Thyroid gland (tissue), 4 donors: ENCODE data around the gene GALNS. TPM values are rescaled to one million over a fixed set of nuclear protein-coding genes. Genes with fewer than 3 reads are reported as not detected.

ENCODE experiments used
- DNase-seq, 2 donors: peaks; one replicate each; pipeline ENCODE4 v3.0.0-alpha.2; 2019
- H3K27ac ChIP-seq, 3 donors: fragments of 200-600 bp; sonication (generic); 1 replicate in 2 of 3; 2 replicates in 1 of 3; pipeline ENCODE4 v1.5.1; 2016 to 2019; ENCODE audit warnings: mild to moderate bottlenecking in 1 of 3, moderate library complexity in 1 of 3
- H3K27me3 ChIP-seq: fragments of 200-600 bp; sonication (generic); one replicate; pipeline ENCODE4 v1.5.1; 2019
- H3K36me3 ChIP-seq, 2 donors: fragments of 200-600 bp; sonication (generic); one replicate each; pipeline ENCODE4 v1.5.1; 2016 to 2019
- H3K4me1 ChIP-seq, 2 donors: fragments of 200-600 bp; sonication (generic); one replicate each; pipeline ENCODE4 v1.5.1; 2017 to 2019
- H3K4me3 ChIP-seq, 3 donors: fragments of 200-600 bp; sonication (generic); replicated peaks in 1 of 3; 1 replicate in 2 of 3; 2 replicates in 1 of 3; pipeline ENCODE4 v1.5.1; 2016; ENCODE audit warnings: mild to moderate bottlenecking in 1 of 3
- H3K9me3 ChIP-seq: fragments of 200-600 bp; sonication (generic); one replicate; pipeline ENCODE4 v1.5.1; 2017
- POLR2A ChIP-seq, 2 donors: fragments of 450-650 bp; IDR thresholded peaks; one replicate each; pipeline ENCODE4 v1.6.1; 2017; ENCODE audit warnings: antibody characterized with exemption in 2 of 2, mild to moderate bottlenecking in 2 of 2, moderate library complexity in 1 of 2
- WGBS, 2 donors: methylation state at CpG; one replicate each; pipeline ENCODE4 v1.1.5; 2017; 5-methylcytosine and 5-hydroxymethylcytosine counted together
- intact Hi-C: fragments of 100-400 bp; cut with DNase I; formaldehyde crosslinking; loops from one replicate; pipeline ENCODE4 v1.15.1; 2023
- total RNA-seq, 4 donors: library from RNA; depleted of rRNA; stranded (reverse); fragments of >200 nt; gene quantifications; one replicate each; pipeline ENCODE4 v1.2.3, GENCODE V29; 2016
- TF ChIP-seq, protein P1 (sequence below), 6 experiments: fragments of 200-600 bp in 3 of 6; fragments of 450-650 bp in 3 of 6; sonication (generic) in 3 of 6; IDR thresholded peaks; one replicate each; pipeline ENCODE4 v1.5.1; 2016 to 2019; ENCODE audit warnings: antibody characterized with exemption in 6 of 6, mild to moderate bottlenecking in 2 of 6, inconsistent platforms in 1 of 6, moderate library complexity in 1 of 6

Gene GALNS
- total RNA-seq, 4 donors from 2014 or later, result 14.4 to 41.9 (median 33.0) TPM

GRCh38 chr16:88798073-88798472 is 58.7 kb downstream of the GALNS start:
- Histone ChIP-seq H3K4me3 (no peak overlapping the region), H3K27me3 (no peaks in the 10 kb centered on the region), H3K9me3 (no peaks in the 10 kb centered on the region), H3K4me1 (peaks cover 6 to 7% of the 10 kb centered on the region in 2 donors), H3K36me3 (no peaks in the 10 kb centered on the region), H3K27ac (no peak overlapping the region)
- DNase-seq, result no peak
- 85 to 87% methylated on average over 4 of the region's 4 CpGs for WGBS, 2 donors
- intact Hi-C loops, result no loop called here
- TF ChIP-seq, protein P1, sequence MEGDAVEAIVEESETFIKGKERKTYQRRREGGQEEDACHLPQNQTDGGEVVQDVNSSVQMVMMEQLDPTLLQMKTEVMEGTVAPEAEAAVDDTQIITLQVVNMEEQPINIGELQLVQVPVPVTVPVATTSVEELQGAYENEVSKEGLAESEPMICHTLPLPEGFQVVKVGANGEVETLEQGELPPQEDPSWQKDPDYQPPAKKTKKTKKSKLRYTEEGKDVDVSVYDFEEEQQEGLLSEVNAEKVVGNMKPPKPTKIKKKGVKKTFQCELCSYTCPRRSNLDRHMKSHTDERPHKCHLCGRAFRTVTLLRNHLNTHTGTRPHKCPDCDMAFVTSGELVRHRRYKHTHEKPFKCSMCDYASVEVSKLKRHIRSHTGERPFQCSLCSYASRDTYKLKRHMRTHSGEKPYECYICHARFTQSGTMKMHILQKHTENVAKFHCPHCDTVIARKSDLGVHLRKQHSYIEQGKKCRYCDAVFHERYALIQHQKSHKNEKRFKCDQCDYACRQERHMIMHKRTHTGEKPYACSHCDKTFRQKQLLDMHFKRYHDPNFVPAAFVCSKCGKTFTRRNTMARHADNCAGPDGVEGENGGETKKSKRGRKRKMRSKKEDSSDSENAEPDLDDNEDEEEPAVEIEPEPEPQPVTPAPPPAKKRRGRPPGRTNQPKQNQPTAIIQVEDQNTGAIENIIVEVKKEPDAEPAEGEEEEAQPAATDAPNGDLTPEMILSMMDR (IDR thresholded peaks at IDR 0.05), result no peak
- TF ChIP-seq POLR2A (IDR thresholded peaks at IDR 0.05), result no peak

GRCh38 chr16:88796278-88796677 is 60.5 kb downstream of the GALNS start:
- intact Hi-C loops, result no loop called here
- no peaks in the 10 kb centered on the region for H3K27me3 ChIP-seq
- no peaks in the 10 kb centered on the region for H3K4me1 ChIP-seq
- H3K36me3 ChIP-seq, result no peaks in the 10 kb centered on the region
- no peak overlapping the region for H3K4me3 ChIP-seq
- no peak overlapping the region for H3K27ac ChIP-seq
- no peak for DNase-seq
- H3K9me3 ChIP-seq, result no peaks in the 10 kb centered on the region
- WGBS, 2 donors, result 61 to 68% methylated on average over 4 of the region's 4 CpGs
- TF ChIP-seq, protein P1 (IDR thresholded peaks at IDR 0.05), result no peak
- no peak for TF ChIP-seq POLR2A (IDR thresholded peaks at IDR 0.05)

DNA sequence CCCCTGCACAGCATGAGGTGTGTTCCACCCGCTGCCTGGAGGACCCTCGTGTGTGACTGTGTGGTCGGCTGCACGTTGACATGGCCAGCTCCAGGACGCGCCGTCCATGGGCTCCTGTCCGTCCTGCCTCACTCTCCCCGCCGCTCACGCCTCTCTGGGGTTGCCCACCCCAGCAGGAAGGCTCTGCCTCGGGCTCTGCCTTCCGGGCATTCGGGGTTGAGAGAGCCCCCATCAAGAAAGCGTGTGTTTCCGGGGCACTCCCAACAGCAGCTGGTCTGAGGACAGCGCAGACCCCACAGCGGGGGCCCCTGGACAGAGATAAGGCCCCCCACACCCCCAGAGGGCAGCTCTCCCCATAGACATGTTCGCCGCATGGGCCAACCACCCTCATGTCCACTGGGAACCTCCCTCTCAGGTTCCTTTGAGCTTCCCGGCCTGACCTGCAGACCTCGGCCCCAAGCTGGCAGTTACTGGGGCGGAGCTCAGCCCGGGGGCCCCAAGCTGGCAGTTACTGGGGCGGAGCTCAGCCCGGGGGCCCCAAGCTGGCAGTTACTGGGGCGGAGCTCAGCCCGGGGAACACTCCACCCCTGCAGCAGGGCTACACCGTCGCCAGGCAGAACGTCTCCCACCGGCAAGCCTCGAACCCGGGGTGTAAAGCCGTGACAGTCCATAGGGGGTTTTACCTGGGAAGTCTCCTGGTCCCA is 63.3 kb downstream of the GALNS start:
- H3K36me3 ChIP-seq, result no peaks in the 10 kb centered on the region
- no peak for DNase-seq
- no peaks in the 10 kb centered on the region for H3K27me3 ChIP-seq
- 53 to 64% methylated on average over 22 to 29 of the region's 35 CpGs for WGBS, 2 donors
- no peak overlapping the region for H3K27ac ChIP-seq
- intact Hi-C loops, result no loop called here
- no peak for TF ChIP-seq POLR2A (IDR thresholded peaks at IDR 0.05)
- TF ChIP-seq, protein P1 (IDR thresholded peaks at IDR 0.05), result no peak
- no peaks in the 10 kb centered on the region for H3K9me3 ChIP-seq
- H3K4me1 ChIP-seq, result no peaks in the 10 kb centered on the region
- H3K4me3 ChIP-seq, result no peak overlapping the region

DNA sequence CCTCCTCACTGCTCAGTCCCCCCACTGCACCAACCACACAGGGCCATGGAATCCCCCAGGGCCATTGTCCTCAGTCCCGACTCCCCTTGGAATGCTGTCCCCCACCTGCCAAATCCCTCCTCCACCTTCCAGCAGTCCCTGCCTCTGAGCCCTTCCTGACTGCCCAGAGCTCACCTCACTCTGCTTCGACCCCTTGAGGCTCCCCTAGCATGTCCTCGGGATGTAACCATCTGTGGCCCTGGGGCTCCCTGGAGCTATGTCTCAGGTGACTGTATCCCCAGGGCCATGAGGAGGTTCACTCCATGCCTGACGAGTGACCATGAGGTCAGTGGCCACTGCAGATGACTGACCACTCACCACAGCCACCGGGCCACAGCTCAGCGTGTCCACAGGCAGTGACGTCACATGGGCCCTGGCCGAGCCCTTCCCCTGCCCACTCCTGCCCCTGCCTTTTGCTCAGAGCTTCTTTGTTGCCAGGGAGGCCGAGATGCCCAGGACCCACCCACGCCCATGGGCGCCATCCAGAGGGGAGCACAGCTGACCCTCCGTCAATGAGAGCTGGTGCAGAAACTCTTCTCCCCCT is 64.0 kb downstream of the GALNS start:
- no peak for DNase-seq
- H3K27ac ChIP-seq, result no peak overlapping the region
- H3K9me3 ChIP-seq, result no peaks in the 10 kb centered on the region
- no peaks in the 10 kb centered on the region for H3K36me3 ChIP-seq
- no peaks in the 10 kb centered on the region for H3K4me1 ChIP-seq
- 64 to 76% methylated on average over 7 of the region's 12 CpGs for WGBS, 2 donors
- H3K27me3 ChIP-seq, result no peaks in the 10 kb centered on the region
- intact Hi-C loops, result no loop called here
- no peak overlapping the region for H3K4me3 ChIP-seq
- TF ChIP-seq POLR2A (IDR thresholded peaks at IDR 0.05), result no peak
- TF ChIP-seq, protein P1 (IDR thresholded peaks at IDR 0.05), result no peak

- Histone ChIP-seq H3K27ac (no peak overlapping the region), H3K9me3 (no peaks in the 10 kb centered on the region), H3K4me1 (no peaks in the 10 kb centered on the region), H3K4me3 (no peak overlapping the region), H3K27me3 (no peaks in the 10 kb centered on the region), H3K36me3 (no peaks in the 10 kb centered on the region)
- no peak for DNase-seq
- TF ChIP-seq, protein P1 (IDR thresholded peaks at IDR 0.05), result no peak
- no peak for TF ChIP-seq POLR2A (IDR thresholded peaks at IDR 0.05)
- intact Hi-C loops, result no loop called here
- WGBS, 2 donors, result 64 to 92% methylated on average over 5 of the region's 13 CpGs
These were observed 64.6 kb downstream of the GALNS start for GRCh38 chr16:88792078-88792550.
